Measurements from ENCODE around the gene PLK3.

Gene PLK3

DNA sequence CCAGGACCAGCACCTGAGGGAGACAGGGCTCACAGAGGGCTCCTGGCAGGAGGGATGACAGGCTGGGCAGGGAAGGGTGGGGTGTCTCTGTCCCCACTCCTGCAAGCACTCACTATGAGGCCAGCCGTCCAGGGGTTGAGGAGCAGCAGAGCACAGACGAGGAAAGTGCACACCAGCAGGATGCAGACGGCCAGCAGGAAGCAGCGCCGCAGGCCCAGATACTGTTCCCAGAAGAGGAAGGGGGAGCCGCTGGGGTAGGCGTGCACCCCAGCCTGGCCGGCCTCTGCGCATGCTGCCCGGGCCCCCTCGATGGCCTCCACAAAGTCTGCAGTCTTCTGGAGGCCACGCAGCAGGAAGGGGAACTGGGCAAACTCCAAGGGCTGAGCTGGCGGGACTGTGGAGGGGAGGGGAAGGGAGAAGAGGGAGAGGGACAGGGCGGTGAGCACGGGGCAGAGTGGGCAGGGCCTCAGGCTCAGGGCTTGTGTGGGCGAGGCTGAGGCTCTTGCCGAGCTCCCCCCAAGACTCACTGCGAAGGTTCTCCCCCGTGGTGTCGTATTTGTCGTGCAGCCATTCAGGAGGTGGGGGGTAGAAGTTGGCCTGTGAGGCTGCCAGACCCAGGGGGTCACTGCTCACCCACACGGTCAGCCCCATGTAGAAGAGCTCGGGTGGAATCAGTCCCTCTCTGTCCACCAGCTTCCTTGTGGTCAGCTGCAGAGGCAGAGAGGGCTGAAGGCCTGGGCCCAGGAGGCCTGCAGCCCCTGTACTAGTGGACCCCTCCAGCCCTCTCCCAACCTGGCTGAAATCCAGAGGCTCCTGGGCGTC lies 26.4 kb downstream of the PLK3 start:
- no peak for DNase-seq (ENCODE audit: low read depth, low spot score)
- in situ Hi-C loops (cut with HindIII; ENCODE audit: low sequenced_read_pairs) = no loop called here
- TF ChIP-seq, protein P1, sequence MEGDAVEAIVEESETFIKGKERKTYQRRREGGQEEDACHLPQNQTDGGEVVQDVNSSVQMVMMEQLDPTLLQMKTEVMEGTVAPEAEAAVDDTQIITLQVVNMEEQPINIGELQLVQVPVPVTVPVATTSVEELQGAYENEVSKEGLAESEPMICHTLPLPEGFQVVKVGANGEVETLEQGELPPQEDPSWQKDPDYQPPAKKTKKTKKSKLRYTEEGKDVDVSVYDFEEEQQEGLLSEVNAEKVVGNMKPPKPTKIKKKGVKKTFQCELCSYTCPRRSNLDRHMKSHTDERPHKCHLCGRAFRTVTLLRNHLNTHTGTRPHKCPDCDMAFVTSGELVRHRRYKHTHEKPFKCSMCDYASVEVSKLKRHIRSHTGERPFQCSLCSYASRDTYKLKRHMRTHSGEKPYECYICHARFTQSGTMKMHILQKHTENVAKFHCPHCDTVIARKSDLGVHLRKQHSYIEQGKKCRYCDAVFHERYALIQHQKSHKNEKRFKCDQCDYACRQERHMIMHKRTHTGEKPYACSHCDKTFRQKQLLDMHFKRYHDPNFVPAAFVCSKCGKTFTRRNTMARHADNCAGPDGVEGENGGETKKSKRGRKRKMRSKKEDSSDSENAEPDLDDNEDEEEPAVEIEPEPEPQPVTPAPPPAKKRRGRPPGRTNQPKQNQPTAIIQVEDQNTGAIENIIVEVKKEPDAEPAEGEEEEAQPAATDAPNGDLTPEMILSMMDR (IDR thresholded peaks at IDR 0.05; ENCODE audit: low read depth, low read length) = no peak
- no peak overlapping the region for H3K4me3 ChIP-seq (ENCODE audit: low read depth, low read length)

DNA sequence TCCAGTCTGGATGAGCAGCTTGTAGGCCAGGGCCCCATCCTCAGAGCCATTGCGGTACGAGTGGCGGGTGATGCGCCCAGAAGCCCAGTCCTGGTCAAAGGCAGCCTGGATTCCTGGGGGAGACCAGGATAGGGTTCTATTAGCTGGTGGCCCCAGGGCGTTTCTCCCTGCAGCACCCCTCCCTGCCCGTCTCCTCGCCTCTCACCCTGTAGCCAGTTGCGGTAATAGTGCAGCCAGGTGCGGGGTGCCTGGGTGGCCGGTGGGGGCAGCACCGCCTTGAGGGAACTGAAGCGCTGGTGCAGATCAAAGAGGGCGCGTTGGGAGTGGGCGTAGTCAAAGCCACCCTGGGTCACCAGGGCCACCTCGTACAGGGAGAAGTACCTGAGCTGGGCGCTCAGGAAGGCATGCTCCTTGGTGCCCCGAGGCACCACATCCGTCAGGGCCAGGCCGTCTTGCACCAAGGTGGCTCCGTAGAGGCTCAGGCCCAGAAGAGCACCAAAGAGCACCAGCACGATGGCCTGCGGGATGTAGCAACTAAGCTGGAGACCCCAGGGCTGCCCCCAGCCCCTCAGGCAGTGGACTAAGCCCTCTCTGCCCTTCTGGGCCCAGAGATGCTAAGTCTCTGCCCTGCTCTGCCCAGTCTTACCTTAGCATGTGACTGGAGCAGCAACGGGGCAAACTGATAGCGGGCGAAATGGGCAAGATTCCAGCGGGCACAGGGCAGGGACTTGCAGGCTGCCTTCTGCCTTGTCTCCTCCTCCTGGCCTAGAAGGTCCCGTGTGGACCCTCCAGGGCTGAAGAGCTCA lies 27.2 kb downstream of the PLK3 start:
- H3K4me3 ChIP-seq (ENCODE audit: low read depth, low read length) = no peak overlapping the region
- TF ChIP-seq, protein P1 (IDR thresholded peaks at IDR 0.05; ENCODE audit: low read depth, low read length) = no peak
- in situ Hi-C loops (cut with HindIII; ENCODE audit: low sequenced_read_pairs) = no loop called here

DNA sequence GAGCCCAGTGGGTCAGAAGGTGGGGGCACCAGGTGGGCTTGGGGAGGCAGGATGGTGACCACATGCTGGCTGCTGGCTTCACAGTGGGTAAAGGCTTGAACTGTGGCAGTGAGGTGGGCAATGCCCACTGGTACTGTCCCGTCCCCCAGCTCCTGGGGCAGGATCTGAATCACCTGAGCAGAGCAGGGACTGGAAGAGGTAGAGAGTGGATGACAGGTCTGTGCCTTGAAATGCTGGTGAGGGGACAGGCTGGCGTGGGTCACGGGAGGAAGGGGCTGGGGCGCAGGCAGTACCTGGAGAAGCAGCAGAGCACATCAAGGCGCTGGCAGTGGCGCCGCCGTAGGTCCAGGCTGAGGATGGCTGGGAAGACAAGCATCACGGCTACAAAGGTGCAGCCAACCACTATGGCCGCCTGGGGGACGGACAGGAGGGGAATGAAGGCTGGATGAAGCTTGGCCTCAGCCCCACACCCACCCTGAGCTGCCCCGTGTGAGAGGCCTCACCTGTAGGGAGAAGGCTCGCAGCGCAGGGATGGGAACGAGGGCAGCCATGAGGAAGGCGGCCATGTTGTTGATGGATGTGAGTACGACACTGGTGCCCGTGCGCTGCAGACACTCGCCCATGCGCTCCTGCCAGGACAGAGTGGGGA lies 27.9 kb downstream of the PLK3 start:
- in situ Hi-C loops (cut with HindIII; ENCODE audit: low sequenced_read_pairs) = no loop called here
- H3K4me3 ChIP-seq (ENCODE audit: low read depth, low read length) = no peak overlapping the region
- no peak for DNase-seq (ENCODE audit: low read depth, low spot score)
- TF ChIP-seq, protein P1 (IDR thresholded peaks at IDR 0.05; ENCODE audit: low read depth, low read length) = no peak

More for the DNA sequence above, 27.2 kb downstream of the PLK3 start:
- no peak for DNase-seq (ENCODE audit: low read depth, low spot score)

DNA sequence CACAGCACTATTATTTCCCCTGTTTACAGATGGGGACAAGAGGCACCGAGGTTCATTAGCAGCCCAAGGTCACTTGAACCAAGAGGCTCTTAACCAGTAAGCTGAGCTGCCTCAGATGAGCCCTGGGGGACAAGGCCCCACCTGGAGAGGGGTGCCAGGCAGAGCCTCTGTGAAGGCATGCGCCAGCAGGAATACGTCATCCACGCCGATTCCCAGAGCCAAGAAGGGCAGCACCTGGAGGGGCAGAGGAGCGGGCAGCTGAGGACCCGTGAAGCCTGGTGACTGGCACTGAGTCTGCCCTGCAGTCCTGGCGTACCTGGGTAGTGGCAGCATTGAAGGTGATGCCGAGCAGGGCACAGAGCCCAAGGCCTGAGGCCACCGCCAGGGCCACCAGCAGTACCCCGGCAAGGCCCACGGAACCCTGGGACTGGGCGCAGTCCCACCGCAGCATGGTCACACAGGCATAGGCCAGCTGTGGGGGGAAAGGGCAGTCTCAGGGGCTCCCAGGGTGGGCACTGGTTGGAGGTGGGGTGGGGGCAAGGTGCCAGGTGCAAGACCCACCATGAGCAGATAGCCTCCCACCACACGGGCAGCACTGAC lies 28.8 kb downstream of the PLK3 start:
- H3K4me3 ChIP-seq (ENCODE audit: low read depth, low read length) = no peak overlapping the region
- DNase-seq (ENCODE audit: low read depth, low spot score) = no peak
- TF ChIP-seq, protein P1 (IDR thresholded peaks at IDR 0.05; ENCODE audit: low read depth, low read length) = no peak
- in situ Hi-C loops (cut with HindIII; ENCODE audit: low sequenced_read_pairs) = no loop called here

DNA sequence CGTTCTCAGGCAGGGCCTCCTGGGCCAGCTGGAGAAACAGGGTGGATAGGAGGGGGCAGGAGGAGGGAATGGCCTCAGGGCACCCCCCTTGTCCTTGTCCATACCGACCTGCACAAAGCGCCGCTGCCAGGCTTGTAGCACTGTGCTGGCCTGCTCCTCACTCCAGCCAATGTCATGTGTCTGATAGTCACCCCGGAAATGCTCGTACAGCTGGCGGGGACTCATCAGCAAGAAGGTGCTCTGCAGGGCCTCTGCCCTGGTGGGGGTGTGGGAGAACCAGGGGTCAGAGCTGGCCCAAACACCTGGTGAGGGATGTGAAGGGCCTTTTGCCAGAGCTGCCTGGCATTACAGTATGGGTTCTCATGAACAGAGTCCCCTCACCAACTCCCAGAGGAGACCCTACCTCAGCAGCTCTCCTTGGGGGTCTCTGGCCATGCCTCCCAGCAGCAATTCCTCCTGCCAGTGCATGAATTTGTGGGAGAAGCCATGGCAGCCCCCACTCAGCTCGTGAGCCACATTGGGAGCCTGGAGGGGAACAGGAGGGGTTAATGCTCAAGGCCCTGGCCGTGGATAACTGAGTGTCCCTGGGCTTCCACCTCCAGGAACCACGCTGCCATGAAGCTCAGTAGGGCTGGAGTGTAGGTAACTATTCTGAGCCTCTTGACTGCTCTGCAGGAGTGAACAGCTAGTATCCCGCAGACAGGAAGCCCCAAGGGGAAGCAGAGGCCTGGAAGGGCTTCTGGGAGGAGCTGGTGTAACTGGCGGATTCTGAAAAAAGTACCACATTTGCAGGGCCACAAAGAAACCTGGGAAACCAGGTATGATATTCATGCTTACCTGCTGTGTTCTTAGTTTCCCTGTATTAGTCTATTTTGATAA lies 29.6 kb downstream of the PLK3 start:
- H3K4me3 ChIP-seq (ENCODE audit: low read depth, low read length) = no peak overlapping the region
- no peak for DNase-seq (ENCODE audit: low read depth, low spot score)
- TF ChIP-seq, protein P1 (IDR thresholded peaks at IDR 0.05; ENCODE audit: low read depth, low read length) = no peak
- in situ Hi-C loops (cut with HindIII; ENCODE audit: low sequenced_read_pairs) = no loop called here

All from astrocyte of the spinal cord (primary cell).